Stimulated activated CD4-positive, alpha-beta T cell treated with anti-CD3 and anti-CD28 coated beads, Interleukin-4, amount 100 ng/mL, for 1 hour (primary cell): Measurements from ENCODE around the gene FREY1.

Source experiments
- DNase-seq: peaks from one replicate; pipeline ENCODE4 v3.0.0-alpha.2; 2020

FREY1 gene

DNA sequence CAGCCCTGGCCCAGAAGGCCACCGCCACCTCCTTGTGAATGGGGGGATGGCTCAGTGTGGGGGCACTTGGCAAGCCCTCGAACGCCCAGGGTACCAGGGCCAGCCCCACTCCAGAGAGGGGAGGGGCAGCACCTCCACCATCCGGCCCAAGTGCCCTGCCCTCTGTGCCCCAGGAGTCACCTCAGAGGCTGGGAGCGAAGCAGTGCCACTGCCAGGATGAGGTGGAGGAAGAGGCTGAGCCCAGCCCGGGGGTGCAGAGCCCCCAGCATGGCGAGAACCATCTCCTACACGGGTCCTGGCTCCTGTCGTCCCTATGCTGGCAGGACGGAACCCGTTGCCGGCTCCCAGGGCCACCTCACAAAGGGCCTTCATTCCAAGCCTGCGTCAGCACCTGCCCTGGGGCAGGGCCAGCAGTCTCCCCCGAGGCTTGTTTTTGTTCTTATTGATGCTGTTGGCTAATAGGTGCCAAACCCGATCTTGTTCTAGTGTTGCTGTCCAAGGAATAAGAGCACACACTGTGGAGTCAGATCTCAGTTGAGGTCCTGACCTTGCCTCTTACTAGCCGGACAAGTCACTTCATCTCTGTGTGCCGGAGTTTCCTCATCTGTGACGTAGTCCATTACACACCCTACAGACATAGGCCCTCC, at the start of gene FREY1:
Gene FREY1 (minus strand): TSS at position 307 of the 647 bp plus-strand sequence. CDS start 26 bp downstream, at position 281.
- DNase-seq: no peak

GRCh38 chr11:45949992-45950407, 42.9 kb upstream of the FREY1 start:
- DNase-seq: no peak

DNA sequence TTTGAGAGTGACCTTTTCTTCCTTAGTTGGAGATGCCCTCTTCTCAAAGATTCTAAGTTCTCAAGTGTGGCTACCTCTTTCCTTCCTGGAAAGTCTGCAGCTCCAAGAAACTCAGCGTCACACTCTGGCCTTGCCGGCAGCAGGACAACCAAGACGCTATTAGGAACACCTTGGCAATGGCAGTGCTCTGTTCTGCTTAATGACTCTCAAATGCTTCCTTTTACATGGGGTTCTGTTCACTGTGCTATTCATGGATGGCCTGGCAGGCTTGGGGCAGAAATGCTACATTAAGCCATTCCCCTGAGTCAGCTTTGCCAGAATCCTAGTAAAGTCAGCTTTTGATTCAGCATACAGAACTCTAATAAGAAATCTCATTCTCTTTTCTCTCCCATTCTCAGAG, 41.3 kb upstream of the FREY1 start:
- DNase-seq: no peak

- no peak for DNase-seq
These were observed 40.8 kb upstream of the FREY1 start for GRCh38 chr11:45947885-45948284.

DNA sequence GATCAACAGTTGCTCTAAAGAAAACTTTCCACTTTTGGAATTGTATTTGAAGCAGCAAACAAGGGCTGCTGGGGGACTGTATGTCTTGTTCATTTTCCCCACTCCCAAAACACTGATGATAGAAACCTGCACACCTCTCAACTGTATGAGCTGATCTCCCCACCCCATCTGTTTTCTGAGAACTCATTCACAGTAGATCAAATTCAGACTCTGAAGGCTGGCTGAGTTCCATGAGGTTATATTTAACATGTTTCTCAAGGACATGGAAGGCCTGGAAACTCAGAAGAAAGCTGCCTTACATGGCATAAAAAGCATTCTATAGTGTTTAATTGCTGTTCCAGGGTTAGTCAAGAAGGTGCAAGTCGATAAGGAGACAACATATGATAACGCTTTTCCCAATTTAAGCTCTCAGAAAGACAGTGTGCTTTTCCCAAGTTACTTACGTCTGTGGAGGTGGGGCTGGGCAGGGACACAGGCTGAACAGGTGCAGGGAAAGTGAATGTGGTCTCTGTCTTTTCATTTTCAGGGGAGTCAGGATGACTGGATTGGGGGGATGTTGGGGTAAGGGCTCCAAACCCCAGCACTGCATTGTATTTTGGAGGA, 38.4 kb upstream of the FREY1 start:
- no peak for DNase-seq

DNA sequence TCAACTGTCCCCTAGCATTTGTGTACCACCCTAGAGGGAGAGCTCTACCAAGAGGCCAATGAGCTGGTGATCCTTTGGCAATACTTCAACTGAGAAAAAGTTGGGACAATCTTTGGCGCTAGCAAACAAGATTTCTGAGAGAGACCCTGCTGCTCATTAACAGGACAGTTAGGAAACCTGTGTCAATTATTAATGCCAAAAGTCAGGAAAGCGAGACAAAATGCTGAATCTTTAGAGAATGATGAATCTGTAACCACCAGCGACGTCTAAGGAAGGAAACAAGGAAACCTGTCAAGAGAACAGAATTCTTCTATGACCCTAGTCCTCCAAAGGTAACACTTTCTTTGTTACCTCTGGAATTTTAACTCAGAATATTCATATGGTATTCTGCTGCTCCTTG, 35.3 kb upstream of the FREY1 start:
- DNase-seq: no peak

GRCh38 chr11:45941285-45941684, 34.2 kb upstream of the FREY1 start:
- no peak for DNase-seq

GRCh38 chr11:45939836-45940235, 32.8 kb upstream of the FREY1 start:
- no peak for DNase-seq

DNA sequence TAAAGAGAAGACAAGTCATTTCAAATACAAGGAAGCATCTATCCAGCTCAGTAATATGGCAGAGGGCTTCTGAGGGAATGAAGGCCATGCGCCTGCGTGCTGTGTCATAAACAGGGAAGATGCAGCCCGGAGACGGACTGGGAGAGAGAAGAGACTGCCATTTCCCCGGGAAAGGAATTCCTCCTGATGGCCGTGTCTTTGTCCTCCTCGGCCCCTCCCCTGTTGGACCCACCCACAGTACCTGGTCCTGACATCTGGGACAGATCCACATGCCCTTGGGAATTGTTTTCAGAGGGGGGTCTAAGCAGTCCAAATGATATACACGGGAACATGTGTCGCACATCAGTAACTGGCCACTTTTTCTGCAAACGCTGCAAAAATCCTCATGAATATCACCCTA, 30.8 kb upstream of the FREY1 start:
- DNase-seq: no peak

GRCh38 chr11:45936511-45937054, 29.5 kb upstream of the FREY1 start:
- no peak for DNase-seq

DNA sequence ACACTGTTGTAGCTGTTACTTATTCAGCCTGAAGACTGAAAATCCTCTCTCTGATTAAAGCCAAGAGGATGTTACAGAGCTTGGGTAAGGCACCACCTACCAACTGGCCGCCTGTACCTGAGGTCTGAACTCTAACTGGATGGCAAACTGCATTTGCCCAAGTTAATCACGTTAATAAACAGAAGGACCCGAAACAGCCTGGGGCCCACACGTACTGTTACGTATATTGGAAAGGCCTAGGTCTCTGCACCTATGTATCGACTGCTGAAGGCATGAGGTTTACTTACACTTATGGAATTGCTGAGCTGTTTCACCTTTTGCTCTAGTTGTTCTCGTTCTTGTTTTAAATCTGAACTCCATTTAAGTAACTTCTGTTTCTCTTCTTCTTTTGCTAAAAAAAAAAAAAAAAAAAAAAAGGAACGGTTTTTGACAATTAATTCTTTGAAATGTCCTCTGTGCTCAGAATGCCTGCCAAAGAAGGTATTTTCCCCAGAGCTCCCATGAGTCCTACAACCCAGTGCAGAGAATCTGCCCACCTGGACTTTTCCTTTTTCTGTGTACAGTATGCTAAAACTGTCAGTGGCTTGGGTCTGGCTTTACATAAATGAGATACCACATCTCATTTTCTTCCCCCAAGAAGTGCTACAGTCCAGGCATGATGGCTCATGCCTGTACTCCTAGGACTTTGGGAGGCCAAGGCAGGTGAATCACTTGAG, 28.4 kb upstream of the FREY1 start:
- no peak for DNase-seq

DNA sequence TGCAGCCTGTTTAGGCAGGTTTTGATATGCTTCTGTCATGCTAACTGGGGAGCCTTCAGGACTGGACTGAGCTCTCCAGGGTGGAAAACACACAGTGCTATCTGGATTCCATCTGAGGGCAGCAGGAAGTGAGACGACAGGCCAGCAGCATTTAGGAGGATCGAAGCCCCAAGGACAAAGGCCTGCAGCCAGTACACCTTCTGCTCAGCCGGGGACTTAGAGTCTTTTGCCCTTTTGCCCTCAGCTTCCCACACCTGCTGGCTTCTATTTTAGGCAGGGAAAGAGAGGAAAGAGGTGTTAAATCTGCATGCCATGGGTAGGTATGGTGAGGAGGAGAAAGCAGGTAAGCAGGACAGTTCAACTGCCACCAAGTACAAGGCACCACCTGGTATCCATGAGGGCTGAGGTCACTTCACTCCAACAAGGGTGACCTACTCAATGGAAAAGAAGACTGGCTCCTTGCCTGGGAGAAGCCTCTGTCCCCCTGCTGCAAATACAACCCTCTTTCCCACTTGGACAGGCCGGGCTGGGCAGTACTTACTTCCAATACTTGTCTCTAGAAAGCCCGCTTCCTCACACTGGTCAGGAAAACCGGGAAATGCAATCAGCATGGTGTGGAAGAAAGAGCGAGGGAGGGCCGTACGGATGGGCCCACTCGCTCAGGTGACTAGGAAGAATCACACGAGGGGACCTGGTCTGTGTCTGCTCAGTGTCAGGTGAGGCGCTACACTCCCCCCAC, 27.7 kb upstream of the FREY1 start:
- no peak for DNase-seq

GRCh38 chr11:45933846-45934579, 26.9 kb upstream of the FREY1 start:
- no peak for DNase-seq

GRCh38 chr11:45933131-45933831, 26.2 kb upstream of the FREY1 start:
- no peak for DNase-seq

GRCh38 chr11:45932217-45932616, 25.1 kb upstream of the FREY1 start:
- no peak for DNase-seq

DNA sequence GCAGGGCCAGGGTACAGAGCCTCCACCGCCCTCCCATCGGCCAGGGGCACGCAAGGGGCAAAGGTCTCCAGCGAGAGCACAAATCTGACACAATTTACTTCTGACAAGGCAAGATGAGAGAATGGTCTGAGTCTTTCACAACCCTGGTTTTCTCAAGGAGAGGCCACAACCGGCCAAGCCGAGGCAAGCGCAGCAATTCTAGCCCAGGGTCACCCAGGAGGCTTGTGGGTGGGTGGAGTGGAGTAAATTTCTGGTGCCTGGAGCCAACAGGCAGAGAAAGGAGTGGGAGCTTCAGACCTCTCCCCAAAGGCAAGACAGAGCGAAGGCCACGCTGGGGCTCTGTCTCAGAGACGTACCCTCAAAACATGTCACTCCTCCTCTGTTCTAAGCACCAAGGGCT, 24.7 kb upstream of the FREY1 start:
- no peak for DNase-seq

DNA sequence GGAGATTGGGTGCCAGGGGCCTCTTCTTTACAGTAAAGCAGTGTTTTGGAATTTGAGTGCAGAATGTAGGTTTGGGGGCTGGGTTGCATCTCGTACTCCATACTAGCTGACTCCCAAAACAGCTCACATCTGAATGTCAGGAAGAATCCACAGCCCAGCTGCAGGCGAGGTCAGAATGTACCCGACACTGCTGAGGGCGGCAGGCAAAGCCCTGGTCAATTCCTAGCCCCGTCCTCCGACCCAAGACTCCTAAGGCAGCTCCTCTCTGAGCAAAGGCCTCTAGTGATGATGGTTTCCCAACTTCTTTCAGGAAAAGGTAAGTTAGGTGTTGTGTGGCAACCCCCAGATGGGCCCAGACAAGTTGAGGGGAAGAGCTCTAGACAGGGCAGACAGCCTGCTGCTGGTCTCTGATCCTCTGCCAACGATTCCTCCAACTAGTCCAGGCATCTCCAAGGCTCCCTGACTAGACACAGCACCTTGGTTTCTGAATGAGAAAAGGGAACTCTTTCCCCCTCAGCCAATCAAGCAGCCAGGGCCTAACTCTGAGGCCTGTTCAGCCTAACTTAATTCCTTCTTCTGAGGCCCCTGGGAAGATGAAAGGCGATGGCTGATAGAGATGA, 24.0 kb upstream of the FREY1 start:
- no peak for DNase-seq

- DNase-seq: no peak
These were observed 23.1 kb upstream of the FREY1 start for GRCh38 chr11:45930031-45930794.

DNA sequence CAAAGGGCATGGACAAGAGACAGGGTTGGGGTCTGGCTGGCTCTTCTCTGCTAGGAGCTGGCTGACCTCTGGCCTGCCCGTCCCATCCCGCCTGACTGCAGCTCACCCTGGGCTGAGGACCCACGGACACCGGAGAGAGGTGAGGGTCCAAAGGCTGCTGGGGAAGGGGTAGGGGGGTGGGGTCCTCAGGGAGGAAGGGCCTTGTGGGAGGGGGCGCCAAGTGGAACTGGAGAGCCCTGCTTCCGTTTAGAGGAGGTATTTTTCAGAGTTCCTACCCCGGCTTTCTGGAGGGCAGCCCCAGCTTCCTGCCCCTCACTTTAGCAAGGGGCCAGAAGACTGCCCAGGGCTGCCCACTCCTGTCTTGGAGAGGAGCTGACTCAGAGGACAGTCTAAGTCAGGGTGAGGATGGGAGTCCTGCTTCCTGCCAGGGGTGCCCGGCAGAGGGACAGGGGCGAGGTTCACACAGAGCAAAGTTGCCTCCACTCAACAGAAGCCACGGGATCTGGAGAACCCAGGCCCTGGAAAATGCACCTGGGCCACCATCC, 22.5 kb upstream of the FREY1 start:
- DNase-seq: no peak

GRCh38 chr11:45928535-45929215, 21.6 kb upstream of the FREY1 start:
- DNase-seq: no peak
